H1 (cell line): ENCODE measurements around the gene RAB2B. TPM values are rescaled to one million over a fixed set of nuclear protein-coding genes. Genes with fewer than 3 reads are reported as not detected.

Experiments
- CEBPB ChIP-seq: IDR thresholded peaks from 2 replicates; pipeline ENCODE4 v1.6.1; 2012; ENCODE audit warnings: low read depth, low read length
- CHD2 ChIP-seq: IDR thresholded peaks from 2 replicates; pipeline ENCODE4 v1.6.1; 2012; ENCODE audit warnings: low read length, improper control_type of control experiment
- CREB1 ChIP-seq: IDR thresholded peaks from 2 replicates; pipeline ENCODE4 v1.6.1; 2012; ENCODE audit warnings: inconsistent platforms
- GTF2F1 ChIP-seq: IDR thresholded peaks from 2 replicates; pipeline ENCODE4 v1.6.1; 2012; ENCODE audit warnings: low read depth, low read length, improper control_type of control experiment, borderline replicate concordance
- HDAC2 ChIP-seq, 2 experiments: fragments of 300-600 bp in 1 of 2; sonication (generic) in 1 of 2; IDR thresholded peaks; 2 replicates each; pipeline ENCODE4 v1.6.1; 2011 to 2012; ENCODE audit warnings: low read depth in 2 of 2, low read length in 2 of 2, mild to moderate bottlenecking in 2 of 2, moderate library complexity in 2 of 2, borderline replicate concordance in 1 of 2, inconsistent platforms in 1 of 2
- HDAC6 ChIP-seq: IDR thresholded peaks from one replicate; pipeline ENCODE4 v1.7.1; 2012; ENCODE audit warnings: low read depth, mild to moderate bottlenecking, inconsistent platforms, low read length, moderate library complexity
- PHF8 ChIP-seq: fragments of 200-600 bp; sonication (generic); conservative IDR thresholded peaks from 2 replicates; pipeline ENCODE4 v1.7.1; 2012; ENCODE audit warnings: low read depth, mild to moderate bottlenecking, inconsistent platforms, low read length, moderate library complexity
- SAP30 ChIP-seq: fragments of 300-600 bp; sonication (generic); IDR thresholded peaks from 2 replicates; pipeline ENCODE4 v1.7.1; 2012; ENCODE audit warnings: low read length, moderate library complexity, mild to moderate bottlenecking, inconsistent platforms; ENCODE audit not compliant: insufficient read depth, insufficient replicate concordance
- SIN3A ChIP-seq, 2 experiments: IDR thresholded peaks in 1 of 2; conservative IDR thresholded peaks in 1 of 2; 2 replicates each; pipeline ENCODE4 v1.6.1; 2011 to 2012; ENCODE audit warnings: low read length in 2 of 2, improper control_type of control experiment in 1 of 2, low read depth in 1 of 2, mild to moderate bottlenecking in 1 of 2
- SP1 ChIP-seq: IDR thresholded peaks from 2 replicates; pipeline ENCODE4 v1.6.1; 2011; ENCODE audit warnings: low read depth, low read length
- SP2 ChIP-seq: IDR thresholded peaks from 2 replicates; pipeline ENCODE4 v1.6.1; 2012; ENCODE audit warnings: mild to moderate bottlenecking, low read length, inconsistent platforms
- SUZ12 ChIP-seq: fragments of 200-600 bp; sonication (generic); IDR thresholded peaks from 2 replicates; pipeline ENCODE4 v1.6.1; 2012; ENCODE audit warnings: mild to moderate bottlenecking, inconsistent platforms, low read length, moderate library complexity, mixed read lengths
- TAF1 ChIP-seq: IDR thresholded peaks from 2 replicates; pipeline ENCODE4 v1.6.1; 2011; ENCODE audit warnings: mild to moderate bottlenecking, low read depth, low read length
- TBP ChIP-seq: IDR thresholded peaks from 2 replicates; pipeline ENCODE4 v1.6.1; 2011; ENCODE audit warnings: low read depth, low read length, improper control_type of control experiment
- polyA plus RNA-seq, 7 experiments: library from polyadenylated mRNA; depleted of rRNA in 3 of 7; stranded (reverse) in 5 of 7; unstranded in 2 of 7; fragments of >200 nt in 5 of 7; fragments of 200-250 nt in 2 of 7; gene quantifications; 1 replicate in 5 of 7; 2 replicates in 1 of 7; 4 replicates in 1 of 7; pipeline versions ENCODE4 v1.2.1 to v1.2.3, GENCODE V29; 2011 to 2013; ENCODE audit warnings: missing spikeins in 2 of 7, mixed read lengths in 2 of 7
- total RNA-seq: library from RNA; stranded (reverse); fragmentation: NEBNext Ultra II Directional; extraction: Animal tissue kit (Norgen Biotek cat#: 25700); gene quantifications from 2 replicates; pipeline ENCODE4 v1.2.1, GENCODE V29; 2021

Gene RAB2B
- total and polyA plus RNA-seq, 2 of the 8 experiments (the other 6 are each of a cell fraction or from before 2014, with no cell fraction given): 23.4 to 26.1 TPM

DNA sequence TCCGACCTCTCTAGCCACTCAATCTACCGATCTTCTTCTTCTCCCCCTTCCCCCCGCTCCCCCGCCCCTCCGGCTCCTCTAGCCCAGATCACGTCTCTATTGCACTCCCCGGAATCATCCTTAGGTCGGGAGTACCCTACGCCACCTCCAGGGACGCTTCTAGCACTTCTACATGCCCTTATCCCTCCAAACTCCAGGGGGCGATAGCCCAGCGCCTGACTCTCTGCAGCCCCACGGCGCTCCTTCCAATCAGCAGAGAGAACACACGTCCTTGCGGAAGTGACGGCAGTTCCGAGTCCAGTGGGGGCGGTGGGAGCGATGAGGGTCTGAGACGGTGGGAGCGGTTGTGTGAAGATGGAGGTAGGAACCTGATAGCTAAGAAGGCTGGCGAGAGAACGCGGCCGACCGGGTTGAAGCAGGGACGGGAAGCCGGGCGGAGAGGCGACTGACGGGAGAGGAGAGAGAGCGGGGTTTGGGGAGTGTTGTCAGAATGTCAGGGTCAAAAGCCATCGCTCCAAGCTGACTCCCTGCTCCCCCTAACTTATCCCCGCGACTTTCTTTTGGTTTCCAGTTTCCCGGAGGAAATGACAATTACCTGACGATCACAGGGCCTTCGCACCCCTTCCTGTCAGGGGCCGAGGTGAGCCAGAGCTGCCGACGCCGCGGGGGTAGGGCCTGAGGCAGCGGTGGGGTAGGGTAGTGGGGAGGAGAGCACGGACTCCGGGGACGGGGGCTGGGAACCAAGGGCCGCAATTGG lies at the start of gene RAB2B, which contains the start of gene TOX4 (continued):
- TF ChIP-seq SIN3A (conservative IDR thresholded peaks at IDR 0.05 in 1 of 2, IDR thresholded peaks at IDR 0.05 in 1 of 2; ENCODE audit: low read depth in 1 of 2, low read length in 2 of 2) (peak in 1 of 2 experiments; percentile 94; a peak in 2 of 4 replicates), SP1 (peak; percentile 81), CREB1 (peak; percentile 92), SAP30 (peak; percentile 91), TBP (peak; percentile 78), CEBPB (no peak), SUZ12 (no peak), SP2 (peak; percentile 86), CHD2 (peak; percentile 52; the same call in 1 of the 2 replicates), TAF1 (peak; percentile 82), PHF8 (peak; percentile 50), HDAC2 (IDR thresholded peaks at IDR 0.05; ENCODE audit: borderline replicate concordance in 1 of 2, low read depth in 2 of 2, low read length in 2 of 2) (peak; percentile 8 to 94; a peak in 1 of 4 replicates), HDAC6 (no peak), GTF2F1 (no peak)
